MCF 10A (cell line): Measurements from ENCODE around the gene ANKRD34C. TPM values are rescaled to one million over a fixed set of nuclear protein-coding genes. Genes with fewer than 3 reads are reported as not detected.
"Not testable (repeated sequence)": the region's sequence is repeated elsewhere in the genome, so short reads cannot be mapped to it uniquely, and the experiment has no call there.

Source experiments
- BruUV-seq: library from RNA; stranded (reverse); fragments of 400-500 nt; replicated peaks from 2 replicates; lab custom pipeline; 2021; lab: Mats Ljungman, UMichigan
- CTCF ChIA-PET: fragments of 300-600 bp; sonication (Branson Sonifier 250); formaldehyde crosslinking; extraction: SDS; loops from one replicate; lab custom pipeline; 2021; ENCODE audit warnings: antibody characterized with exemption, inconsistent platforms; lab: Yijun Ruan, JAX
- POLR2A ChIA-PET: fragments of 300-600, 350-650 bp; sonication (Branson Sonifier 250); formaldehyde crosslinking; extraction: SDS; loops from one replicate; lab custom pipeline; 2020; ENCODE audit warnings: antibody characterized with exemption, inconsistent platforms; lab: Yijun Ruan, JAX
- DNase-seq: peaks from one replicate; pipeline ENCODE4 v3.0.0-alpha.2; 2018; ENCODE audit not compliant: unreplicated experiment
- H3K27ac Mint-ChIP-seq: one replicate; pipeline ENCODE4 v1.8.0; 2022; ENCODE audit warnings: mild to moderate bottlenecking, low read depth, mixed read lengths; ENCODE audit not compliant: unreplicated experiment
- H3K27me3 Mint-ChIP-seq: one replicate; pipeline ENCODE4 v1.8.0; 2022; ENCODE audit warnings: mixed read lengths; ENCODE audit not compliant: insufficient read depth, unreplicated experiment
- H3K36me3 Mint-ChIP-seq: one replicate; pipeline ENCODE4 v1.8.0; 2022; ENCODE audit warnings: mild to moderate bottlenecking, moderate library complexity, mixed read lengths; ENCODE audit not compliant: insufficient read depth, unreplicated experiment
- H3K4me1 Mint-ChIP-seq: one replicate; pipeline ENCODE4 v1.8.0; 2022; ENCODE audit warnings: mixed read lengths; ENCODE audit not compliant: insufficient read depth, unreplicated experiment
- H3K4me3 Mint-ChIP-seq: one replicate; pipeline ENCODE4 v1.8.0; 2022; ENCODE audit warnings: mild to moderate bottlenecking, moderate library complexity, mixed read lengths; ENCODE audit not compliant: unreplicated experiment
- H3K9me3 Mint-ChIP-seq: one replicate; pipeline ENCODE4 v1.8.0; 2022; ENCODE audit warnings: mixed read lengths; ENCODE audit not compliant: unreplicated experiment
- intact Hi-C: fragments of 100-400 bp; cut with micrococcal nuclease; formaldehyde crosslinking; loops from 2 replicates; pipeline ENCODE4 v1.14.1; 2022
- total RNA-seq: library from RNA; stranded (reverse); gene quantifications from 2 replicates; pipeline ENCODE4 v1.2.3, GENCODE V29; 2022
- TF ChIP-seq, protein P1 (sequence below): fragments of 200-600 bp; IDR thresholded peaks from one replicate; pipeline ENCODE4 v1.8.0; 2022; ENCODE audit warnings: antibody characterized with exemption, mild to moderate bottlenecking; ENCODE audit not compliant: unreplicated experiment

The ANKRD34C gene
- total RNA-seq, 1 experiment from 2014 or later = not detected

DNA sequence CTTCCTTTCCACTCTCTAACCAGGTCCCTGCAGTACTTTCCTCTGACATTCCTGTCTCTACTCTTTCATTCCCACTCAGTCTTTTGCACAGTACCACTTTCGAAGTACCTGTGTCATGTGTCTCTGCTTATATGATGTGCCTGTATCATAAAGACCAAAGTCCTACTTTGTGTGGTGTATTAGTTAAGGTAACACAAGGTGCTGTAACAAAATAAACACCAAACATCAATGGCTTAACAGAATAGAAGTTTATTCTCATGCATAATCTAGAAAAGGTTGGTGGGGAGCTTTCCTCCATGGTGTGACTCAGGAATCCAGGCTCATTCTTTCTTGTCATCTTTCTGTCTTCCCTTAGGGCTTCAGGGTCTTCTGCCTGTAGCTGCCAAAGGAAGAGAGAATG lies 31.7 kb downstream of the ANKRD34C start:
- Mint-ChIP-seq H3K27ac (no peak overlapping the region), H3K27me3 (no peaks in the 10 kb centered on the region), H3K4me1 (peaks cover 23% of the 10 kb centered on the region), H3K36me3 (peaks cover 51% of the 10 kb centered on the region), H3K9me3 (no peaks in the 10 kb centered on the region), H3K4me3 (no peak overlapping the region)
- TF ChIP-seq, protein P1, sequence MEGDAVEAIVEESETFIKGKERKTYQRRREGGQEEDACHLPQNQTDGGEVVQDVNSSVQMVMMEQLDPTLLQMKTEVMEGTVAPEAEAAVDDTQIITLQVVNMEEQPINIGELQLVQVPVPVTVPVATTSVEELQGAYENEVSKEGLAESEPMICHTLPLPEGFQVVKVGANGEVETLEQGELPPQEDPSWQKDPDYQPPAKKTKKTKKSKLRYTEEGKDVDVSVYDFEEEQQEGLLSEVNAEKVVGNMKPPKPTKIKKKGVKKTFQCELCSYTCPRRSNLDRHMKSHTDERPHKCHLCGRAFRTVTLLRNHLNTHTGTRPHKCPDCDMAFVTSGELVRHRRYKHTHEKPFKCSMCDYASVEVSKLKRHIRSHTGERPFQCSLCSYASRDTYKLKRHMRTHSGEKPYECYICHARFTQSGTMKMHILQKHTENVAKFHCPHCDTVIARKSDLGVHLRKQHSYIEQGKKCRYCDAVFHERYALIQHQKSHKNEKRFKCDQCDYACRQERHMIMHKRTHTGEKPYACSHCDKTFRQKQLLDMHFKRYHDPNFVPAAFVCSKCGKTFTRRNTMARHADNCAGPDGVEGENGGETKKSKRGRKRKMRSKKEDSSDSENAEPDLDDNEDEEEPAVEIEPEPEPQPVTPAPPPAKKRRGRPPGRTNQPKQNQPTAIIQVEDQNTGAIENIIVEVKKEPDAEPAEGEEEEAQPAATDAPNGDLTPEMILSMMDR = no peak
- no TSS peak for BruUV-seq
- POLR2A ChIA-PET = no interaction called here
- no peak for DNase-seq
- CTCF ChIA-PET = interaction anchor here (0.6 to 1.2 kb wide), 2 partner anchors 17 to 539 kb away, joined by 3 read pairs; no protein-coding TSS in a partner anchor
- intact Hi-C loops = no loop called here

DNA sequence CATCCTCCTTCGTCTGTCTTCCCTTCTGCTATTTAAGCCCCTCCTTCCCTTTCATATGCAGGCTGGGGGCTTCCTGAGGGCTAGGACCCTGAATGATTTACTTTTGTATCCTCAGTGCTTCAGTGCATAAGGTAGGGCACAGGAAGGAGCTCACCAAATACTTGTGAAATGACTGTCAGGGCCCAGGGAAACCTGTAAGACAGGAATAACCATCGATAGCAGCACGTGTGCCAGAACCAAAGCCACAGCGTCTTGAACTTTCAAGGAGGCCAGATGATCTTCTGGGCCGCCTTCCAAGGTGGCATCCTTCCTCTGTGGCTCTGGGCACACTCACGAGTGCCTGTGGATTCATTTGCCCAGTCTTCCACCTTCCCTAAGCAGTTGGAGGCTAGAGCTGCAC lies 32.3 kb downstream of the ANKRD34C start:
- Mint-ChIP-seq H3K36me3 (peaks cover 51% of the 10 kb centered on the region), H3K4me1 (peaks cover 23% of the 10 kb centered on the region), H3K27me3 (no peaks in the 10 kb centered on the region), H3K4me3 (no peak overlapping the region), H3K9me3 (no peaks in the 10 kb centered on the region), H3K27ac (no peak overlapping the region)
- intact Hi-C loops = no loop called here
- no peak for DNase-seq
- TF ChIP-seq, protein P1 = no peak
- no TSS peak for BruUV-seq
- ChIA-PET POLR2A (no interaction called here), CTCF (interaction anchor here (0.6 to 1.2 kb wide), 2 partner anchors 18 to 538 kb away, joined by 3 read pairs; no protein-coding TSS in a partner anchor)

DNA sequence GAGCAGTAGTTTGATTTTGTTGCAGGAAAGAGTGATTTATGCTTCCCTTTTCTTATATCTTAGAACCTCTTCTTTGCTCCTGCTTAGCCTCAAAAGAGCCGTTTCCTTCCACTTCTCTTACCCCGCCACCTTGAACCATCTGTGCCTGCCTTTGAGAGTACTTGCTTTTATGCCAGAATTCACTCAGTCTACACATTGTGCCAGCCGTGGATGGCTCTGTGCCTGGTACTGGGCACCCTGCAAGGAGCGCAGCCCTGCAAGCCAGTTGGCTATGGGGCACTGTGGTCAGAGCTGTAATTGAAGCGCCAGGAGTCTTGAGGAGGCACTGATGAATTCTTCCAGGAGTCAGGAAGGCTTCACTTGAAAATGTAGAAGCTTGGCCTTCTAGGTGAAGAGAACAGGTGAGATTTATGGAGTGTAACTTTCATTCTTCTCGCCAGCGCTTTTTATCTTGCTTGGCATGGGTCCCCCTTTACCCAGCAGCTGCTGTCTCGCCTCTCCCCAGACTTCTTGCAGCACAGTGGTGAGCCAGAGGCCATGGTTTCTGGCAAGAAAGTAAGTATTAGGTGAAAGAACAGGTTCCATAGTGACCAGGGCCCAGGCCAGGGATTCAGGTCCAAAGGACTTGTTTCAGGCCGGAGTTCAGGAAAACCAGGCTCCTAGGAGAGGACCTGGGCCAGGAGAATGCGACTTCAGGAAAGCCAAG lies 33.3 kb downstream of the ANKRD34C start:
- TF ChIP-seq, protein P1 = no peak
- H3K27me3 Mint-ChIP-seq = no peaks in the 10 kb centered on the region
- H3K27ac Mint-ChIP-seq = no peak overlapping the region
- DNase-seq = no peak
- ChIA-PET CTCF (interaction anchor here (0.6 to 1.3 kb wide), 3 partner anchors 9 to 540 kb away, joined by 3 to 7 read pairs (median 3); no protein-coding TSS in a partner anchor), POLR2A (interaction anchor here (0.7 kb wide), 1 partner anchor 619 kb away, joined by 5 read pairs; no protein-coding TSS in a partner anchor)
- H3K36me3 Mint-ChIP-seq = peaks cover 51% of the 10 kb centered on the region
- no TSS peak for BruUV-seq
- H3K4me1 Mint-ChIP-seq = peaks cover 23% of the 10 kb centered on the region
- H3K4me3 Mint-ChIP-seq = no peak overlapping the region
- intact Hi-C loops = no loop called here
- H3K9me3 Mint-ChIP-seq = no peaks in the 10 kb centered on the region

DNA sequence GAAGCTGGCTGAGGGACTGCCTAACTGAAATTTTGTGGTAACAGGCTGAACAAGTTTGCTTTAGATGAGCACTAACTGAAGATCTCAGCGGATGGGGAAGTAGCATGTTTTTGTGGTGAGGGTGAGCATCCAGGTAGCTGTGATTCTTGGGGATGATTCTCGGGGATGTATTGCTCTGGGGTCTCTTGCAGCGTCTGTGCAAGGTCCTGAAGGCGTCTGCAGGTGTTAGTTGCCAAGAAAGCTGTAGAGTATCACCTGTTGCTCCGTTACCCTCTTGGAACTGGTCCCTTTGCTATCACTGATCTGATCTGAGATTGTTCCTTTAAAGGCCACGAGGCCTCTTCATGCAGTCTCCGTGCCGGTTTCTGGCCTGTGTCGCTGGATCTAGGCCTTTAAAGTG lies 34.3 kb downstream of the ANKRD34C start:
- BruUV-seq = no TSS peak
- H3K9me3 Mint-ChIP-seq = no peaks in the 10 kb centered on the region

DNA sequence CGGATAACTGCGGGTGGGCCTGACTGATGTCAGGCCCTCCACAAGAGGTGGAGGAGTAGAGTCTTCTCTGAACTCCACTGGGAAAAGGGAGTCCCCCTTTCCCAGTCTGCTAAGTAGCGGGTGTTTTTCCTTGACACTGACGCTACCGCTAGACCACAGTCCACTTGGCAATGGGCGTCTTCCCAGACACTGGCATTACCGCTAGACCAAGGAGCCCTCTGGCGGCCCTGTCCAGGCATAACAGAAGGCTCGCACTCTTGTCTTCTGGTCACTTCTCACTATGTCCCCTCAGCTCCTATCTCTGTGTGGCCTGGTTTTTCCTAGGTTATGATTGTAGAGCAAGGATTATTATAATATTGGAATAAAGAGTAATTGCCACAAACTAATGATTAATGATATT lies 37.5 kb downstream of the ANKRD34C start:
- POLR2A ChIA-PET, H3K9me3 Mint-ChIP-seq, BruUV-seq, H3K27me3 Mint-ChIP-seq, intact Hi-C loops, H3K4me1 Mint-ChIP-seq, DNase-seq, H3K27ac Mint-ChIP-seq, H3K4me3 Mint-ChIP-seq: not testable (repeated sequence)
- H3K36me3 Mint-ChIP-seq = peaks cover 52% of the 10 kb centered on the region
- CTCF ChIA-PET = interaction anchor here (1.8 kb wide), 1 partner anchor 20 kb away, joined by 9 read pairs; no protein-coding TSS in a partner anchor

More for the DNA sequence above, 34.3 kb downstream of the ANKRD34C start:
- ChIA-PET CTCF (no interaction called here), POLR2A (no interaction called here)
- Mint-ChIP-seq H3K36me3 (peaks cover 51% of the 10 kb centered on the region), H3K27me3 (no peaks in the 10 kb centered on the region), H3K27ac (no peak overlapping the region), H3K4me1 (peaks cover 23% of the 10 kb centered on the region), H3K4me3 (no peak overlapping the region)
- no peak for DNase-seq
- TF ChIP-seq, protein P1 = no peak
- intact Hi-C loops = no loop called here
